Testis (tissue), 3 donors: Measurements from ENCODE around the gene NBAS. TPM values are rescaled to one million over a fixed set of nuclear protein-coding genes. Genes with fewer than 3 reads are reported as not detected.

Experiments
- DNase-seq: peaks from one replicate; pipeline ENCODE4 v3.0.0-alpha.2; 2019
- H3K27ac ChIP-seq, 2 donors: fragments of 200-600 bp; sonication (generic); one replicate each; pipeline ENCODE4 v1.5.1; 2019
- H3K27me3 ChIP-seq: fragments of 200-600 bp; sonication (generic); one replicate; pipeline ENCODE4 v1.5.1; 2019
- H3K36me3 ChIP-seq: fragments of 200-600 bp; sonication (generic); one replicate; pipeline ENCODE4 v1.5.1; 2017; ENCODE audit warnings: low read depth; ENCODE audit errors: missing control alignments
- H3K4me1 ChIP-seq: fragments of 200-600 bp; sonication (generic); one replicate; pipeline ENCODE4 v1.5.1; 2019
- H3K4me3 ChIP-seq, 2 donors: fragments of 200-600 bp; sonication (generic); one replicate each; pipeline ENCODE4 v1.5.1; 2017 to 2019
- H3K9me3 ChIP-seq: fragments of 200-600 bp; sonication (generic); one replicate; pipeline ENCODE4 v1.5.1; 2017
- CTCF ChIP-seq, 3 experiments: fragments of 450-650 bp in 2 of 3; fragments of 200-600 bp in 1 of 3; sonication (generic) in 1 of 3; IDR thresholded peaks; one replicate each; pipeline ENCODE4 v1.5.1; 2016 to 2019; ENCODE audit warnings: antibody characterized with exemption in 3 of 3, mild to moderate bottlenecking in 2 of 3, moderate library complexity in 1 of 3
- POLR2A ChIP-seq: fragments of 450-650 bp; IDR thresholded peaks from one replicate; pipeline ENCODE4 v1.6.1; 2017; ENCODE audit warnings: antibody characterized with exemption, mild to moderate bottlenecking, moderate library complexity
- whole genome bisulfite sequencing, 2 donors: methylation state at CpG; one replicate each; pipeline ENCODE4 v1.1.5; 2018; 5-methylcytosine and 5-hydroxymethylcytosine counted together
- intact Hi-C: fragments of 100-400 bp; cut with DNase I; formaldehyde crosslinking; loops from one replicate; pipeline ENCODE4 v1.15.1; 2023; ENCODE audit warnings: low total_unique reads
- polyA plus RNA-seq: library from polyadenylated mRNA; stranded (reverse); fragments of 350-450 nt; fragmentation: Illumina TruSeq; extraction: RNeasy Lipid Tissue Mini Kit (QIAGEN cat#74804); gene quantifications from one replicate; pipeline ENCODE4 v1.2.3, GENCODE V29; 2014; ENCODE audit warnings: low read depth, low replicate concordance; ENCODE audit not compliant: insufficient read depth
- total RNA-seq, 2 donors: library from RNA; depleted of rRNA; stranded (reverse); fragments of >200 nt; gene quantifications; one replicate each; pipeline ENCODE4 v1.2.3, GENCODE V29; 2016

Gene NBAS
- total and polyA plus RNA-seq, 3 donors from 2014 or later, result 75.8 to 84.2 (median 79.7) TPM

GRCh38 chr2:15607709-15608391 is 46.7 kb upstream of the NBAS start:
- H3K27ac ChIP-seq, result no peak overlapping the region
- no peaks in the 10 kb centered on the region for H3K4me1 ChIP-seq
- H3K36me3 ChIP-seq, result no peaks in the 10 kb centered on the region
- TF ChIP-seq CTCF (IDR thresholded peaks at IDR 0.05), result no peak
- no peak for TF ChIP-seq POLR2A
- no peaks in the 10 kb centered on the region for H3K9me3 ChIP-seq
- no peaks in the 10 kb centered on the region for H3K27me3 ChIP-seq
- DNase-seq, result no peak
- H3K4me3 ChIP-seq, result no peak overlapping the region
- WGBS, 2 donors, result 88 to 94% methylated on average over 7 of the region's 7 CpGs
- intact Hi-C loops, result no loop called here

DNA sequence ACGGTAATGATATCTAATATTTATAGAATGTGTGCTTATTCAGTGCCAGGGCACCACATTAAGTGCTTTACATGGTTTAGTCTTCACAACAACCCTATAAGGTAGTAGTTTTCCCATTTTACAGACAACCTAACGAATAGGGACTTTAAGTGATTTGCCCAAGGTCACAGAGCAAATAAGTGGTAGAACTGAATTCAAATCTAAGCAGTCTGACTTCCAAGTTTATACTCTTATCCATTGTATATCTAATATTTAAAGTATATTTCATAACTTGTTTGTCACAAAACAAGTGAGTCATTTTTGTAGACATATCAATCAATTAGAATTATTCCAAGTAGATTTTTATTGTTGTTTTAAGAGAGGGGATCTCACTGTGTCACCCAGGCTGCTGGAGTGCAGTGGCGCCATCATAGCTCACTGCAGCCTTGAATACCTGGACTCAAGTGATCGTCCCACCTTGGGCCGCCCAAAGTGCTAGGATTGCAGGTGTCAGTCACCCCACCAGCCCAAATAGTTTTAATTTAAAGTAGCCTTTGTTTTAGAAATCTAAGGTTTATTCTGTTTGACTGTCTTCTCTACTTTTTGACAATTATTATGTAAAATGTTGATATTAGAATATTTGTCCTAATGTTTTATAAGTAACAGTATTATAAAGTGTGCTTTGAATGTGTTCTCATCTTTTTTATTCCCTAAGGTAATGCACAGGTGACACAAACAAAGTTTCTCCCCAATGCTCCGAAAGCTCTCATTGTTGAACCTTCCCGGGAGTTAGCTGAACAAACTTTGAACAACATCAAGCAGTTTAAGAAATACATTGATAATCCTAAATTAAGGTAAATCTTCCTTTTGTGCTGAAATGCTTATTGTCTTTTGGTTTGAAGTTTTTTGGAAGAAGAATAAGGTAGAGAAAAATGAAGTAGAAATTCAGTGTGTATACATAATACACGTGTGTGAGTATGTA is 45.6 kb upstream of the NBAS start:
- Histone ChIP-seq H3K9me3 (no peaks in the 10 kb centered on the region), H3K4me3 (no peak overlapping the region), H3K27ac (no peak overlapping the region), H3K27me3 (no peaks in the 10 kb centered on the region), H3K4me1 (no peaks in the 10 kb centered on the region), H3K36me3 (no peaks in the 10 kb centered on the region)
- 83% methylated on average over 8 of the region's 8 CpGs for WGBS, 2 donors
- intact Hi-C loops, result no loop called here
- DNase-seq, result no peak
- TF ChIP-seq CTCF (IDR thresholded peaks at IDR 0.05) (no peak), POLR2A (no peak)

DNA sequence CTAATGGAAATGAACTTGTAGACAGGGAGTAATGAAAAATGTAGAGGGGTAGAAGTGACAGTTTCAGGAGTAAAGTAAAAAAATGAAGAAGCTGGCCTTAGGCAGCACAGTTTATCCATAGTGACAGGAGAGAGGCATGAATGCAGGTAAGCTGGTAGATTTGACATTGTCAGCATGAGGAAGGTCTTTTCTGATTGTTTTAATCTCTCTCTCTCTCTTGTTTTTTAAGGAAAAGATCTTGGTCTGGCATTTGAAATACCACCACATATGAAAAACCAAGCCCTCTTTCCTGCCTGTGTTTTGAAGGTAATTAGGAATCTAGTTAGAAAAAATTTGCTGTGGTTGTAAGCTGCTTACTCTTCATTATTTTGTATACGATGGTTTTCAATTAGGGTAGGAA is 44.6 kb upstream of the NBAS start:
- TF ChIP-seq CTCF (IDR thresholded peaks at IDR 0.05) (no peak), POLR2A (no peak)
- intact Hi-C loops, result no loop called here
- no peak overlapping the region for H3K4me3 ChIP-seq
- H3K27me3 ChIP-seq, result no peaks in the 10 kb centered on the region
- no peaks in the 10 kb centered on the region for H3K4me1 ChIP-seq
- no peaks in the 10 kb centered on the region for H3K9me3 ChIP-seq
- H3K27ac ChIP-seq, result no peak overlapping the region
- H3K36me3 ChIP-seq, result no peaks in the 10 kb centered on the region
- DNase-seq, result no peak
- 38 to 77% methylated on average over 1 of the region's 1 CpG for WGBS, 2 donors

DNA sequence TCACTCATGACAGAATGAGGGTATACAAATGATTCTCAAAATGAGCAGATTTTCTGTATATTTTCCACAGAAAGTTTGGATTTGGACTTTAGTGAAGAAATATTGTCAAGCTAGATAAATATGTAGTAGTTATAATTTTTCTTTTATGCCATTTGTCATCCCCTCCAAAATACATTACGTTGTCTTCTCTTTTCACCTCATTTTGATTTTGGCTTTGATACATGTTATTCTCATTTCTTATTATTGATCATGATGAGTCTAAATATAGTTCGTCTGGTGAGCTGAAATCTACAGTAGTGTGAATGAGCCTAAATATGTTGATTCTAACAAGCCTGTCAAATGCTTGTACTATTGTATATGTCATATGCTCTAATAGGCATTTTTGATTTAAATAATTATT is 42.8 kb upstream of the NBAS start:
- WGBS, 2 donors, result 92 to 97% methylated on average over 2 of the region's 2 CpGs
- no peaks in the 10 kb centered on the region for H3K4me1 ChIP-seq
- H3K27me3 ChIP-seq, result no peaks in the 10 kb centered on the region
- TF ChIP-seq CTCF (IDR thresholded peaks at IDR 0.05) (no peak), POLR2A (no peak)
- no peak overlapping the region for H3K4me3 ChIP-seq
- DNase-seq, result no peak
- intact Hi-C loops, result no loop called here
- no peak overlapping the region for H3K27ac ChIP-seq
- H3K36me3 ChIP-seq, result no peaks in the 10 kb centered on the region
- H3K9me3 ChIP-seq, result no peaks in the 10 kb centered on the region
